K562 treated with DMSO at 1 percent for 24 hours (cell line): Measurements from ENCODE around the gene DNAJC16. TPM values are rescaled to one million over a fixed set of nuclear protein-coding genes. Genes with fewer than 3 reads are reported as not detected.

Experiments used
- total RNA-seq: library from RNA; unstranded; fragments of 300-600 nt; gene quantifications from 2 replicates; pipeline ENCODE4 v1.2.3, GENCODE V29; 2022; ENCODE audit warnings: low read depth; ENCODE audit not compliant: insufficient read depth

The DNAJC16 gene
- total RNA-seq: 5.1 and 5.2 TPM in 2 replicates

GRCh38 chr1:15526490-15527339, at the start of gene DNAJC16:
Gene DNAJC16, plus strand, starts transcription at chr1:15526848. Its CDS starts 2,258 bp downstream, at chr1:15529106.

GRCh38 chr1:15524021-15524282, 2.7 kb upstream of the DNAJC16 start, which contains the start of gene CASP9:
Gene CASP9, minus strand, starts transcription at chr1:15524215. Its CDS starts 15 bp downstream, at chr1:15524200.

GRCh38 chr1:15584489-15585363, 58.1 kb downstream of the DNAJC16 start, which contains the start of gene AGMAT:
Gene AGMAT, minus strand, starts transcription at chr1:15585051. Its CDS starts 84 bp downstream, at chr1:15584967.

GRCh38 chr1:15617173-15618076, 90.8 kb downstream of the DNAJC16 start, which contains the start of gene DDI2:
Gene DDI2, plus strand, starts transcription at chr1:15617458. Its CDS starts 213 bp downstream, at chr1:15617671.

Other genes starting within 250 kb of the DNAJC16 start
- 80.4 and 82.7 TPM in 2 replicates for gene EFHD2, start 117.0 kb upstream of the DNAJC16 start, total RNA-seq
- not detected in 2 replicates for gene CTRC, start 88.4 kb upstream of the DNAJC16 start, total RNA-seq
- gene CELA2A, start 70.1 kb upstream of the DNAJC16 start, total RNA-seq: not detected in 2 replicates
- 0.49 TPM in 1 of 2 replicates, not detected in the other for gene CELA2B, start 50.7 kb upstream of the DNAJC16 start, total RNA-seq
- gene CASP9, start 2.6 kb upstream of the DNAJC16 start, total RNA-seq: 43.0 and 50.4 TPM in 2 replicates
- gene AGMAT, start 58.2 kb downstream of the DNAJC16 start, total RNA-seq: not detected in 2 replicates
- gene DDI2, start 90.6 kb downstream of the DNAJC16 start, total RNA-seq: 10.9 and 11.0 TPM in 2 replicates
- gene PLEKHM2, start 157.5 kb downstream of the DNAJC16 start, total RNA-seq: 100 and 109 TPM in 2 replicates
- 1.3 and 2.9 TPM in 2 replicates for gene SLC25A34, start 209.4 kb downstream of the DNAJC16 start, total RNA-seq
- not detected in 2 replicates for gene TMEM82, start 215.7 kb downstream of the DNAJC16 start, total RNA-seq
- gene FBLIM1, start 231.9 kb downstream of the DNAJC16 start, total RNA-seq: 0.35 TPM in 1 of 2 replicates, not detected in the other